Heart left ventricle (tissue), 16 donors: Measurements from ENCODE around the gene PPRC1. TPM values are rescaled to one million over a fixed set of nuclear protein-coding genes. Genes with fewer than 3 reads are reported as not detected.

Source experiments
- ATAC-seq, 4 donors: fragments of 200-7000 bp; cut with Tn5 transposase; one replicate each; pipeline ENCODE4 v1.9.1; 2020 to 2022; ENCODE audit warnings: moderate library complexity in 4 of 4, mild to moderate bottlenecking in 3 of 4, moderate number of reproducible peaks in 1 of 4
- DNase-seq, 5 donors: peaks; one replicate each; pipeline ENCODE4 v3.0.0-alpha.2; 2020
- H3K27ac ChIP-seq, 12 donors: fragments of 200-600 bp; sonication (generic) in 4 of 12; one replicate each; pipeline versions ENCODE4 v1.5.0 to v1.8.0; 2016 to 2022; ENCODE audit warnings: mild to moderate bottlenecking in 2 of 12
- H3K27me3 ChIP-seq, 9 donors: fragments of 200-600 bp; sonication (generic) in 2 of 9; one replicate each; pipeline versions ENCODE4 v1.5.1 to v1.8.0; 2016 to 2022; ENCODE audit warnings: mild to moderate bottlenecking in 3 of 9
- H3K36me3 ChIP-seq, 9 donors: fragments of 200-600 bp; sonication (generic) in 2 of 9; one replicate each; pipeline versions ENCODE4 v1.5.0 to v1.8.0; 2018 to 2022; ENCODE audit warnings: mild to moderate bottlenecking in 2 of 9
- H3K4me1 ChIP-seq, 12 donors: fragments of 200-600 bp; sonication (generic) in 4 of 12; one replicate each; pipeline versions ENCODE4 v1.5.0 to v1.8.0; 2016 to 2022; ENCODE audit warnings: mild to moderate bottlenecking in 3 of 12
- H3K4me3 ChIP-seq, 12 donors: fragments of 200-600 bp; sonication (generic) in 4 of 12; one replicate each; pipeline versions ENCODE4 v1.5.0 to v1.8.0; 2017 to 2022; ENCODE audit warnings: mild to moderate bottlenecking in 9 of 12, moderate library complexity in 4 of 12
- H3K9me3 ChIP-seq, 12 donors: fragments of 200-600 bp; sonication (generic) in 4 of 12; one replicate each; pipeline versions ENCODE4 v1.5.0 to v1.8.0; 2016 to 2022; ENCODE audit warnings: mild to moderate bottlenecking in 1 of 12
- CTCF ChIP-seq, 12 donors: fragments of 200-600 bp; sonication (generic) in 4 of 12; IDR thresholded peaks; one replicate each; pipeline versions ENCODE4 v1.5.0 to v1.8.0; 2018 to 2022; ENCODE audit warnings: antibody characterized with exemption in 12 of 12, mild to moderate bottlenecking in 5 of 12
- POLR2A ChIP-seq, 2 donors: fragments of 450-650 bp; IDR thresholded peaks; one replicate each; pipeline ENCODE4 v1.6.1; 2017; ENCODE audit warnings: antibody characterized with exemption in 2 of 2, mild to moderate bottlenecking in 2 of 2, moderate library complexity in 2 of 2
- WGBS, 4 donors: extraction: QIAGEN DNeasy Blood & Tissue Kit in 2 of 4; methylation state at CpG; one replicate each; pipeline versions ENCODE4 v1.1.5 to v1.1.7; 2013 to 2018; 5-methylcytosine and 5-hydroxymethylcytosine counted together
- intact Hi-C, 10 donors: fragments of 100-400 bp; cut with DNase I; formaldehyde crosslinking; loops; one replicate each; pipeline versions ENCODE4 v1.11.1 to v1.14.2; 2022
- polyA plus RNA-seq, 2 donors: library from polyadenylated mRNA; stranded (reverse); fragments of 200-250 nt; gene quantifications; one replicate each; pipeline ENCODE4 v1.2.3, GENCODE V29; 2013
- total RNA-seq, 9 donors: library from RNA; depleted of rRNA in 2 of 9; stranded (reverse); fragments of >200 nt in 2 of 9; fragmentation: NEBNext Ultra II Directional in 3 of 9; extraction: Animal tissue kit (Norgen Biotek cat#: 25700) in 3 of 9; gene quantifications; one replicate each; pipeline versions ENCODE4 v1.1.0 to v1.2.4, GENCODE V29; 2016 to 2023
- donor health status: ischemic (EF 13 %, LVEDD 7.1; RV severe dilation, severe dysfunction).
- donor health status: healthy with polysubstance abuse.
- donor health status: DM: no; HTN: yes; CAD: no.
- donor health status: DM: no; HTN: no; CAD: no.
- donor health status: ischemic (EF 25% LVEDD 6.9; RV normal size, moderate dysfunction).
- donor health status: ischemic (EF 25% LVEDD 5.7; RV mildly dilated, moderate dysfunction).
- donor health status: healthy.
- donor health status: DM: yes; HTN: yes; CAD: no.
- donor health status: ischemic (EF 35%, LVEDD 5.7; RV mildly dilated, moderate dysfunction).
- donor health status: nonischemic (EF 11% LVEDD 7.7; RV severe dilation, severe dysfunction).
- donor health status: DM: yes; HTN: yes; CAD: no.
- donor health status: PGD.
- donor health status: ischemic (EF 29% LVEDD 5.4; RV normal size, mild dysfunction).
- donor health status: nonischemic (EF 23%, LVEDD 6.1; RV moderate dilation, normal function).

Gene PPRC1
- total and polyA plus RNA-seq, 11 donors = 10.0 to 21.5 (median 14.9) TPM

GRCh38 chr10:102175415-102175814 lies 42.6 kb downstream of the PPRC1 start:
- Histone ChIP-seq H3K4me3 (no peak overlapping the region), H3K27me3 (peaks cover 0 to 10% (median 0%) of the 10 kb centered on the region in 9 donors), H3K4me1 (peaks cover 0 to 6% (median 0%) of the 10 kb centered on the region in 12 donors), H3K36me3 (no peaks in the 10 kb centered on the region), H3K27ac (no peak overlapping the region), H3K9me3 (no peaks in the 10 kb centered on the region)
- ATAC-seq (no peak), DNase-seq (no peak)
- TF ChIP-seq CTCF (IDR thresholded peaks at IDR 0.05) (no peak), POLR2A (IDR thresholded peaks at IDR 0.05) (no peak)
- intact Hi-C loops = no loop called here
- 35 to 41% (median 38%) methylated on average over 4 of the region's 4 CpGs for WGBS, 4 donors

- DNase-seq = no peak
Observed at GRCh38 chr10:102184606-102185005, 51.8 kb downstream of the PPRC1 start.

GRCh38 chr10:102185272-102185671 lies 52.4 kb downstream of the PPRC1 start:
- no peak for DNase-seq
- WGBS, 4 donors = 66 to 76% (median 68%) methylated on average over 2 of the region's 2 CpGs
- Histone ChIP-seq H3K27me3 (no peaks in the 10 kb centered on the region), H3K36me3 (no peaks in the 10 kb centered on the region), H3K4me1 (peaks cover 0 to 19% (median 0%) of the 10 kb centered on the region in 12 donors), H3K4me3 (no peak overlapping the region), H3K27ac (no peak overlapping the region), H3K9me3 (no peaks in the 10 kb centered on the region)
- no peak for ATAC-seq
- TF ChIP-seq CTCF (IDR thresholded peaks at IDR 0.05) (no peak), POLR2A (IDR thresholded peaks at IDR 0.05) (no peak)
- intact Hi-C loops = no loop called here

More at GRCh38 chr10:102184606-102185005, 51.8 kb downstream of the PPRC1 start:
- WGBS, 4 donors = 69 to 85% (median 77%) methylated on average over 2 of the region's 2 CpGs
- no peaks in the 10 kb centered on the region for H3K9me3 ChIP-seq
- H3K4me1 ChIP-seq = peaks cover 0 to 16% (median 0%) of the 10 kb centered on the region in 12 donors
- TF ChIP-seq POLR2A (IDR thresholded peaks at IDR 0.05) = no peak
- TF ChIP-seq CTCF (IDR thresholded peaks at IDR 0.05) = no peak
- no peaks in the 10 kb centered on the region for H3K36me3 ChIP-seq
- no peak overlapping the region for H3K27ac ChIP-seq
- no peak for ATAC-seq
- H3K27me3 ChIP-seq = no peaks in the 10 kb centered on the region
- H3K4me3 ChIP-seq = no peak overlapping the region
- intact Hi-C loops = no loop called here

- WGBS, 4 donors = 77 to 81% (median 80%) methylated on average over 15 of the region's 15 CpGs
- no peaks in the 10 kb centered on the region for H3K27me3 ChIP-seq
- DNase-seq (no peak), ATAC-seq (peak in 2 of 4 donors; percentile 56 to 77)
- H3K36me3 ChIP-seq = no peaks in the 10 kb centered on the region
- intact Hi-C loops = no loop called here
- TF ChIP-seq POLR2A (IDR thresholded peaks at IDR 0.05) (no peak), CTCF (IDR thresholded peaks at IDR 0.05) (no peak)
- H3K4me3 ChIP-seq = peak overlapping the region in 1 of 12 donors; percentile 12
- no peak overlapping the region for H3K27ac ChIP-seq
- H3K4me1 ChIP-seq = peaks cover 0 to 19% (median 0%) of the 10 kb centered on the region in 12 donors
- no peaks in the 10 kb centered on the region for H3K9me3 ChIP-seq
Observed at GRCh38 chr10:102185811-102186527, 53.1 kb downstream of the PPRC1 start.
